Measurements from ENCODE around the gene RPRD1B.

The RPRD1B gene

GRCh38 chr20:38129893-38130609 lies 96.5 kb downstream of the RPRD1B start:
- 92 to 94% methylated on average over 15 of the region's 15 CpGs for WGBS, 2 experiments

GRCh38 chr20:38130687-38131587 lies 97.4 kb downstream of the RPRD1B start:
- H3K9me3 ChIP-seq (ENCODE audit: control insufficient read depth, low read length), result no peaks in the 10 kb centered on the region
- 92 to 93% methylated on average over 19 of the region's 19 CpGs for WGBS, 2 experiments
- H3K4me1 ChIP-seq (ENCODE audit: control insufficient read depth, insufficient read depth, low read length), result no peaks in the 10 kb centered on the region
- H3K36me3 ChIP-seq (ENCODE audit: control insufficient read depth, insufficient read depth, low read length), result no peaks in the 10 kb centered on the region
- H3K4me3 ChIP-seq (ENCODE audit: insufficient read depth, low read depth, low read length), result no peak overlapping the region
- no peaks in the 10 kb centered on the region for H3K27me3 ChIP-seq (ENCODE audit: control insufficient read depth, insufficient read depth, low read length, poor library complexity, severe bottlenecking)
- no peak overlapping the region for H3K27ac ChIP-seq (ENCODE audit: insufficient read depth, low read depth, low read length, poor library complexity, severe bottlenecking)

More at GRCh38 chr20:38129893-38130609, 96.5 kb downstream of the RPRD1B start:
- H3K4me1 ChIP-seq (ENCODE audit: control insufficient read depth, insufficient read depth, low read length), result no peaks in the 10 kb centered on the region
- H3K27ac ChIP-seq (ENCODE audit: insufficient read depth, low read depth, low read length, poor library complexity, severe bottlenecking), result no peak overlapping the region
- H3K9me3 ChIP-seq (ENCODE audit: control insufficient read depth, low read length), result no peaks in the 10 kb centered on the region
- no peak overlapping the region for H3K4me3 ChIP-seq (ENCODE audit: insufficient read depth, low read depth, low read length)
- H3K36me3 ChIP-seq (ENCODE audit: control insufficient read depth, insufficient read depth, low read length), result no peaks in the 10 kb centered on the region
- H3K27me3 ChIP-seq (ENCODE audit: control insufficient read depth, insufficient read depth, low read length, poor library complexity, severe bottlenecking), result no peaks in the 10 kb centered on the region

- no peaks in the 10 kb centered on the region for H3K4me1 ChIP-seq (ENCODE audit: control insufficient read depth, insufficient read depth, low read length)
- no peak overlapping the region for H3K4me3 ChIP-seq (ENCODE audit: insufficient read depth, low read depth, low read length)
- H3K9me3 ChIP-seq (ENCODE audit: control insufficient read depth, low read length), result no peaks in the 10 kb centered on the region
- H3K27ac ChIP-seq (ENCODE audit: insufficient read depth, low read depth, low read length, poor library complexity, severe bottlenecking), result no peak overlapping the region
- WGBS, 2 experiments, result 89 to 94% methylated on average over 3 of the region's 3 CpGs
- H3K36me3 ChIP-seq (ENCODE audit: control insufficient read depth, insufficient read depth, low read length), result no peaks in the 10 kb centered on the region
- H3K27me3 ChIP-seq (ENCODE audit: control insufficient read depth, insufficient read depth, low read length, poor library complexity, severe bottlenecking), result no peaks in the 10 kb centered on the region
Observed at GRCh38 chr20:38131588-38132121, 98.1 kb downstream of the RPRD1B start.

GRCh38 chr20:38132156-38132909 lies 98.8 kb downstream of the RPRD1B start:
- 91 to 92% methylated on average over 26 of the region's 26 CpGs for WGBS, 2 experiments
- no peak overlapping the region for H3K27ac ChIP-seq (ENCODE audit: insufficient read depth, low read depth, low read length, poor library complexity, severe bottlenecking)
- H3K4me3 ChIP-seq (ENCODE audit: insufficient read depth, low read depth, low read length), result no peak overlapping the region

GRCh38 chr20:38132910-38133501 lies 99.5 kb downstream of the RPRD1B start:
- Histone ChIP-seq H3K36me3 (ENCODE audit: control insufficient read depth, insufficient read depth, low read length) (no peaks in the 10 kb centered on the region), H3K4me1 (ENCODE audit: control insufficient read depth, insufficient read depth, low read length) (no peaks in the 10 kb centered on the region), H3K9me3 (ENCODE audit: control insufficient read depth, low read length) (no peaks in the 10 kb centered on the region), H3K27ac (ENCODE audit: insufficient read depth, low read depth, low read length, poor library complexity, severe bottlenecking) (no peak overlapping the region), H3K4me3 (ENCODE audit: insufficient read depth, low read depth, low read length) (no peak overlapping the region), H3K27me3 (ENCODE audit: control insufficient read depth, insufficient read depth, low read length, poor library complexity, severe bottlenecking) (no peaks in the 10 kb centered on the region)
- 88 to 89% methylated on average over 11 of the region's 11 CpGs for WGBS, 2 experiments

More at GRCh38 chr20:38132156-38132909, 98.8 kb downstream of the RPRD1B start:
- Histone ChIP-seq H3K9me3 (ENCODE audit: control insufficient read depth, low read length) (no peaks in the 10 kb centered on the region), H3K27me3 (ENCODE audit: control insufficient read depth, insufficient read depth, low read length, poor library complexity, severe bottlenecking) (no peaks in the 10 kb centered on the region), H3K36me3 (ENCODE audit: control insufficient read depth, insufficient read depth, low read length) (no peaks in the 10 kb centered on the region), H3K4me1 (ENCODE audit: control insufficient read depth, insufficient read depth, low read length) (no peaks in the 10 kb centered on the region)

GRCh38 chr20:38133680-38134426 lies 100.3 kb downstream of the RPRD1B start:
- H3K4me1 ChIP-seq (ENCODE audit: control insufficient read depth, insufficient read depth, low read length), result no peaks in the 10 kb centered on the region
- H3K9me3 ChIP-seq (ENCODE audit: control insufficient read depth, low read length), result no peaks in the 10 kb centered on the region
- H3K27ac ChIP-seq (ENCODE audit: insufficient read depth, low read depth, low read length, poor library complexity, severe bottlenecking), result no peak overlapping the region
- 92 to 93% methylated on average over 10 of the region's 10 CpGs for WGBS, 2 experiments
- H3K27me3 ChIP-seq (ENCODE audit: control insufficient read depth, insufficient read depth, low read length, poor library complexity, severe bottlenecking), result no peaks in the 10 kb centered on the region
- no peaks in the 10 kb centered on the region for H3K36me3 ChIP-seq (ENCODE audit: control insufficient read depth, insufficient read depth, low read length)
- no peak overlapping the region for H3K4me3 ChIP-seq (ENCODE audit: insufficient read depth, low read depth, low read length)

GRCh38 chr20:38134427-38135270 lies 101.1 kb downstream of the RPRD1B start:
- H3K27ac ChIP-seq (ENCODE audit: insufficient read depth, low read depth, low read length, poor library complexity, severe bottlenecking), result no peak overlapping the region
- H3K4me3 ChIP-seq (ENCODE audit: insufficient read depth, low read depth, low read length), result no peak overlapping the region

GRCh38 chr20:38135271-38135650 lies 101.7 kb downstream of the RPRD1B start:
- Histone ChIP-seq H3K27ac (ENCODE audit: insufficient read depth, low read depth, low read length, poor library complexity, severe bottlenecking) (no peak overlapping the region), H3K27me3 (ENCODE audit: control insufficient read depth, insufficient read depth, low read length, poor library complexity, severe bottlenecking) (no peaks in the 10 kb centered on the region), H3K4me3 (ENCODE audit: insufficient read depth, low read depth, low read length) (no peak overlapping the region), H3K36me3 (ENCODE audit: control insufficient read depth, insufficient read depth, low read length) (no peaks in the 10 kb centered on the region), H3K9me3 (ENCODE audit: control insufficient read depth, low read length) (no peaks in the 10 kb centered on the region), H3K4me1 (ENCODE audit: control insufficient read depth, insufficient read depth, low read length) (no peaks in the 10 kb centered on the region)
- whole genome bisulfite sequencing, 2 experiments, result 91 to 93% methylated on average over 7 of the region's 7 CpGs

More at GRCh38 chr20:38134427-38135270, 101.1 kb downstream of the RPRD1B start:
- no peaks in the 10 kb centered on the region for H3K27me3 ChIP-seq (ENCODE audit: control insufficient read depth, insufficient read depth, low read length, poor library complexity, severe bottlenecking)
- no peaks in the 10 kb centered on the region for H3K4me1 ChIP-seq (ENCODE audit: control insufficient read depth, insufficient read depth, low read length)
- no peaks in the 10 kb centered on the region for H3K9me3 ChIP-seq (ENCODE audit: control insufficient read depth, low read length)
- 84 to 85% methylated on average over 9 of the region's 9 CpGs for WGBS, 2 experiments
- H3K36me3 ChIP-seq (ENCODE audit: control insufficient read depth, insufficient read depth, low read length), result no peaks in the 10 kb centered on the region
